Peyer's patch (tissue), 4 donors: Measurements from ENCODE around the gene KRTAP5-5.

Experiments used
- CTCF ChIP-seq, 6 experiments: fragments of 450-650 bp in 4 of 6; fragments of 200-600 bp in 2 of 6; sonication (generic) in 1 of 6; IDR thresholded peaks; one replicate each; pipeline ENCODE4 v1.5.1; 2017 to 2019; ENCODE audit warnings: antibody characterized with exemption in 6 of 6, mild to moderate bottlenecking in 3 of 6, moderate library complexity in 1 of 6
- POLR2A ChIP-seq, 2 donors: fragments of 450-650 bp; IDR thresholded peaks; one replicate each; pipeline ENCODE4 v1.5.1; 2017; ENCODE audit warnings: antibody characterized with exemption in 2 of 2, mild to moderate bottlenecking in 2 of 2, moderate library complexity in 2 of 2

- no peak for TF ChIP-seq CTCF (IDR thresholded peaks at IDR 0.05)
- TF ChIP-seq POLR2A (IDR thresholded peaks at IDR 0.05) = no peak
Measured at GRCh38 chr11:1644601-1645356, 15.2 kb downstream of the KRTAP5-5 start.
